Measurements from ENCODE around the gene SIVA1.

SIVA1 gene

GRCh38 chr14:104751539-104752422 is 1.2 kb upstream of the SIVA1 start:
- no peak for TF ChIP-seq CTCF (IDR thresholded peaks at IDR 0.05; ENCODE audit: borderline replicate concordance, control extremely low read depth, extremely low read depth, insufficient read depth, missing control alignments)
- no peak for DNase-seq (ENCODE audit: low spot score)
- in situ Hi-C loops (cut with MboI; ENCODE audit: low sequenced_read_pairs, unreplicated experiment), result no loop called here

- no peak for DNase-seq (ENCODE audit: low spot score)
- TF ChIP-seq CTCF (IDR thresholded peaks at IDR 0.05; ENCODE audit: borderline replicate concordance, control extremely low read depth, extremely low read depth, insufficient read depth, missing control alignments), result no peak
- in situ Hi-C loops (cut with MboI; ENCODE audit: low sequenced_read_pairs, unreplicated experiment), result no loop called here
Observed at GRCh38 chr14:104752423-104752734, 568 bp upstream of the SIVA1 start.

- in situ Hi-C loops (cut with MboI; ENCODE audit: low sequenced_read_pairs, unreplicated experiment), result no loop called here
- no peak for TF ChIP-seq CTCF (IDR thresholded peaks at IDR 0.05; ENCODE audit: borderline replicate concordance, control extremely low read depth, extremely low read depth, insufficient read depth, missing control alignments)
- no peak for DNase-seq (ENCODE audit: low spot score)
Observed at GRCh38 chr14:104753528-104754212, 723 bp downstream of the SIVA1 start.

- TF ChIP-seq CTCF (IDR thresholded peaks at IDR 0.05; ENCODE audit: borderline replicate concordance, control extremely low read depth, extremely low read depth, insufficient read depth, missing control alignments), result no peak
Observed at GRCh38 chr14:104754213-104754851, 1.4 kb downstream of the SIVA1 start.

GRCh38 chr14:104755621-104756020 is 2.7 kb downstream of the SIVA1 start:
- in situ Hi-C loops (cut with MboI; ENCODE audit: low sequenced_read_pairs, unreplicated experiment), result no loop called here
- no peak for DNase-seq (ENCODE audit: low spot score)
- no peak for TF ChIP-seq CTCF (IDR thresholded peaks at IDR 0.05; ENCODE audit: borderline replicate concordance, control extremely low read depth, extremely low read depth, insufficient read depth, missing control alignments)

More at GRCh38 chr14:104754213-104754851, 1.4 kb downstream of the SIVA1 start:
- no peak for DNase-seq (ENCODE audit: low spot score)
- in situ Hi-C loops (cut with MboI; ENCODE audit: low sequenced_read_pairs, unreplicated experiment), result no loop called here

GRCh38 chr14:104756477-104757237 is 3.7 kb downstream of the SIVA1 start:
- no peak for DNase-seq (ENCODE audit: low spot score)
- in situ Hi-C loops (cut with MboI; ENCODE audit: low sequenced_read_pairs, unreplicated experiment), result no loop called here
- TF ChIP-seq CTCF (IDR thresholded peaks at IDR 0.05; ENCODE audit: borderline replicate concordance, control extremely low read depth, extremely low read depth, insufficient read depth, missing control alignments), result no peak
